Heart left ventricle (tissue), 13 donors: ENCODE data around the gene WDR75.

ENCODE experiments used
- POLR2A ChIP-seq, 2 donors: fragments of 450-650 bp; IDR thresholded peaks; one replicate each; pipeline ENCODE4 v1.6.1; 2017; ENCODE audit warnings: antibody characterized with exemption in 2 of 2, mild to moderate bottlenecking in 2 of 2, moderate library complexity in 2 of 2
- TF ChIP-seq, protein P1 (sequence below), 12 donors: fragments of 200-600 bp; sonication (generic) in 4 of 12; IDR thresholded peaks; one replicate each; pipeline versions ENCODE4 v1.5.0 to v1.8.0; 2018 to 2022; ENCODE audit warnings: antibody characterized with exemption in 12 of 12, mild to moderate bottlenecking in 5 of 12
- donor health status: ischemic (EF 13 %, LVEDD 7.1; RV severe dilation, severe dysfunction).
- donor health status: DM: no; HTN: yes; CAD: no.
- donor health status: DM: no; HTN: no; CAD: no.
- donor health status: ischemic (EF 25% LVEDD 6.9; RV normal size, moderate dysfunction).
- donor health status: ischemic (EF 25% LVEDD 5.7; RV mildly dilated, moderate dysfunction).
- donor health status: ischemic (EF 35%, LVEDD 5.7; RV mildly dilated, moderate dysfunction).
- donor health status: nonischemic (EF 11% LVEDD 7.7; RV severe dilation, severe dysfunction).
- donor health status: DM: yes; HTN: yes; CAD: no.
- donor health status: PGD.
- donor health status: ischemic (EF 29% LVEDD 5.4; RV normal size, mild dysfunction).
- donor health status: nonischemic (EF 23%, LVEDD 6.1; RV moderate dilation, normal function).

DNA sequence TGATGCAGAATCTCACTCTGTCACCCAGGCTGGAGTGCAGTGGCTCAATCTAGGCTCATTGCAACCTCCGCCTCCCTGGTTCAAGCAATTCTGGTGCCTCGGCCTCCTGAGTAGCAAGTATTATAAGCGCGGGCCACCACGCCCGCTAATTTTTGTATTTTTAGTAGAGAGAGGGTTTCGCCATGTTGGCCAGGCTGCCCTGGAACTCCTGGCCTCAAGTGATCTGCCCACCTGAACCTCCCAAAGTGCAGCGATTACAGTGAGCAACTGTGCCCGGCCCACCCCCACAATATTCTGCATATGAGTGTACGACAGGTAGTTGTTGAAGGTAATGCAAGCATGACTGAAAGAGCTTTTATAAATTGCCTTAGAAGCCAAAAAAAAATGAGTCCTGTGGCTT is 1.2 kb downstream of the WDR75 start:
- TF ChIP-seq, protein P1, sequence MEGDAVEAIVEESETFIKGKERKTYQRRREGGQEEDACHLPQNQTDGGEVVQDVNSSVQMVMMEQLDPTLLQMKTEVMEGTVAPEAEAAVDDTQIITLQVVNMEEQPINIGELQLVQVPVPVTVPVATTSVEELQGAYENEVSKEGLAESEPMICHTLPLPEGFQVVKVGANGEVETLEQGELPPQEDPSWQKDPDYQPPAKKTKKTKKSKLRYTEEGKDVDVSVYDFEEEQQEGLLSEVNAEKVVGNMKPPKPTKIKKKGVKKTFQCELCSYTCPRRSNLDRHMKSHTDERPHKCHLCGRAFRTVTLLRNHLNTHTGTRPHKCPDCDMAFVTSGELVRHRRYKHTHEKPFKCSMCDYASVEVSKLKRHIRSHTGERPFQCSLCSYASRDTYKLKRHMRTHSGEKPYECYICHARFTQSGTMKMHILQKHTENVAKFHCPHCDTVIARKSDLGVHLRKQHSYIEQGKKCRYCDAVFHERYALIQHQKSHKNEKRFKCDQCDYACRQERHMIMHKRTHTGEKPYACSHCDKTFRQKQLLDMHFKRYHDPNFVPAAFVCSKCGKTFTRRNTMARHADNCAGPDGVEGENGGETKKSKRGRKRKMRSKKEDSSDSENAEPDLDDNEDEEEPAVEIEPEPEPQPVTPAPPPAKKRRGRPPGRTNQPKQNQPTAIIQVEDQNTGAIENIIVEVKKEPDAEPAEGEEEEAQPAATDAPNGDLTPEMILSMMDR (IDR thresholded peaks at IDR 0.05), result no peak
- no peak for TF ChIP-seq POLR2A (IDR thresholded peaks at IDR 0.05)
